WERI-Rb-1 (cell line): ENCODE measurements around the gene ZNF277.

ENCODE experiments used
- DNase-seq: peaks from one replicate; pipeline ENCODE4 v3.0.0-alpha.2; 2020
- H3K27ac ChIP-seq: fragments of 250-450 bp; sonication (Bioruptor Pico); 2 replicates; pipeline ENCODE4 v1.5.1; 2020; ENCODE audit warnings: mild to moderate bottlenecking, moderate library complexity
- H3K27me3 ChIP-seq: fragments of 250-450 bp; sonication (Bioruptor Pico); 2 replicates; pipeline ENCODE4 v1.5.1; 2021; ENCODE audit warnings: mild to moderate bottlenecking, low read depth, moderate library complexity; ENCODE audit not compliant: insufficient read depth, severe bottlenecking
- H3K36me3 ChIP-seq: fragments of 250-450 bp; sonication (Bioruptor Pico); 2 replicates; pipeline ENCODE4 v1.5.1; 2020; ENCODE audit warnings: mild to moderate bottlenecking, moderate library complexity
- H3K4me3 ChIP-seq: 2 replicates; pipeline ENCODE4 v1.5.1; 2011; ENCODE audit warnings: low read depth, mild to moderate bottlenecking, control low read depth, low read length
- H3K9me3 ChIP-seq: fragments of 250-450 bp; sonication (Bioruptor Pico); 2 replicates; pipeline ENCODE4 v1.5.1; 2021; ENCODE audit warnings: mild to moderate bottlenecking, moderate library complexity; ENCODE audit not compliant: severe bottlenecking
- TF ChIP-seq, protein P1 (sequence below): IDR thresholded peaks from 2 replicates; pipeline ENCODE4 v1.5.1; 2011; ENCODE audit warnings: low read depth, mild to moderate bottlenecking, control low read depth, inconsistent platforms, low read length

Gene ZNF277

DNA sequence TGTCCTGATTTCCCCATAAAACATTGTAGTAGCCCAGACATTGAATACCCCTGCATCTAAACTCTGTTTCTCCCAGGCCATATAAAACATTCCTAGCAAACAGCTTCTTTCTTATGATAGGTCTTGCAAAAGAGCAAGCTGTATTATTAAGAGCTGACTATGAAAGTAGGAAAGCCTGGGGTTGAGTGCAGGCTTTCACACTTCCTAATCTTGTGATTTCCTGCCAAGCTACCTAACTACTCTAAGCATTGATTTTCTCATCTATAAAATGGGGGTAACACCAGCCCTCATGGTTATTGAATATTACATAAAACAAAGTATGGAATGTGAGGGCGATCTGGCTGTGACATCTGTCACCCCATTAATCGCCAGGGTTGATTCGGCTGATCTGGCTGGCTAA lies 81.8 kb downstream of the ZNF277 start:
- H3K9me3 ChIP-seq, result no peaks in the 10 kb centered on the region
- no peak overlapping the region for H3K4me3 ChIP-seq
- TF ChIP-seq, protein P1, sequence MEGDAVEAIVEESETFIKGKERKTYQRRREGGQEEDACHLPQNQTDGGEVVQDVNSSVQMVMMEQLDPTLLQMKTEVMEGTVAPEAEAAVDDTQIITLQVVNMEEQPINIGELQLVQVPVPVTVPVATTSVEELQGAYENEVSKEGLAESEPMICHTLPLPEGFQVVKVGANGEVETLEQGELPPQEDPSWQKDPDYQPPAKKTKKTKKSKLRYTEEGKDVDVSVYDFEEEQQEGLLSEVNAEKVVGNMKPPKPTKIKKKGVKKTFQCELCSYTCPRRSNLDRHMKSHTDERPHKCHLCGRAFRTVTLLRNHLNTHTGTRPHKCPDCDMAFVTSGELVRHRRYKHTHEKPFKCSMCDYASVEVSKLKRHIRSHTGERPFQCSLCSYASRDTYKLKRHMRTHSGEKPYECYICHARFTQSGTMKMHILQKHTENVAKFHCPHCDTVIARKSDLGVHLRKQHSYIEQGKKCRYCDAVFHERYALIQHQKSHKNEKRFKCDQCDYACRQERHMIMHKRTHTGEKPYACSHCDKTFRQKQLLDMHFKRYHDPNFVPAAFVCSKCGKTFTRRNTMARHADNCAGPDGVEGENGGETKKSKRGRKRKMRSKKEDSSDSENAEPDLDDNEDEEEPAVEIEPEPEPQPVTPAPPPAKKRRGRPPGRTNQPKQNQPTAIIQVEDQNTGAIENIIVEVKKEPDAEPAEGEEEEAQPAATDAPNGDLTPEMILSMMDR, result no peak
- no peaks in the 10 kb centered on the region for H3K27me3 ChIP-seq
- no peaks in the 10 kb centered on the region for H3K36me3 ChIP-seq
- no peak for DNase-seq
- no peak overlapping the region for H3K27ac ChIP-seq

DNA sequence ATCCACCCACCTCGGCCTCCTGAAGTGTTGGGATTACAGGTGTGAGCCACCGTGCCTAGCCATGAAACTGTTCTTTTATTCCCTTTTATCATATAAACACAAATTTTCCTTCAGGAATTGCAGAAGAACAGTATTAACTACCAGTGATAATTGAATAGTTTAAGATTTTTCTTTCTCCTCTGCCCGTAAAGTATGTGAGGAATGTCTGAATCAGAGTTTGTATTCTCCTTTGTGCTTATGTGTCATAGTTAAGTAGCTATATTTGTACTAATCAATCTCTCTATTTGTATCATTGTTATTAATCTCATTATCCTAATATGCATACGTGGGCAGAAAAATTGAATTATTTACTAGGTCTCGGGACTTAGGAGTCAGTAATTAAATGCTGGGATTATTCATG lies 83.6 kb downstream of the ZNF277 start:
- Histone ChIP-seq H3K27me3 (no peaks in the 10 kb centered on the region), H3K36me3 (no peaks in the 10 kb centered on the region), H3K9me3 (no peaks in the 10 kb centered on the region), H3K4me3 (no peak overlapping the region), H3K27ac (no peak overlapping the region)
- DNase-seq, result no peak
- TF ChIP-seq, protein P1, result no peak

DNA sequence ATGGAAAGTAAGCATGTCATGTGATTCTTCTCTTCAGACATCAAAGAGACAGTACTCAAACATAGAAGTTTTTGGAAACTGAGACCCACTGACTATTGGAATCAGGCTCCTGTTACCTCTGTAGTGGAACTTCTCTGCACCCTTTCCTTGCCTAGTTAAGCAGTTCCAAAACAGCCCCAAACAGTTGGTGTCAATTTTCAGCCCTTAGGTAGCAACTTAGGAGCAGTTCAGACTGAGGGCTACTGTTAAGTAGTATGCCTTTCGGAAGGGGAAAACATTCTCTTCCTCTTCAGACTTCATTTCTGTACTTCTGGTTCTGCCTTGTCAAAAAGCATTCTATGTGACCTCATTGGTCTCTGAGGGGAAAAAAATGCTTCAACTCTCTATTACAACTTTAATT lies 85.7 kb downstream of the ZNF277 start:
- Histone ChIP-seq H3K4me3 (no peak overlapping the region), H3K9me3 (no peaks in the 10 kb centered on the region), H3K27ac (no peak overlapping the region), H3K36me3 (no peaks in the 10 kb centered on the region), H3K27me3 (no peaks in the 10 kb centered on the region)
- DNase-seq, result no peak
- TF ChIP-seq, protein P1, result no peak

DNA sequence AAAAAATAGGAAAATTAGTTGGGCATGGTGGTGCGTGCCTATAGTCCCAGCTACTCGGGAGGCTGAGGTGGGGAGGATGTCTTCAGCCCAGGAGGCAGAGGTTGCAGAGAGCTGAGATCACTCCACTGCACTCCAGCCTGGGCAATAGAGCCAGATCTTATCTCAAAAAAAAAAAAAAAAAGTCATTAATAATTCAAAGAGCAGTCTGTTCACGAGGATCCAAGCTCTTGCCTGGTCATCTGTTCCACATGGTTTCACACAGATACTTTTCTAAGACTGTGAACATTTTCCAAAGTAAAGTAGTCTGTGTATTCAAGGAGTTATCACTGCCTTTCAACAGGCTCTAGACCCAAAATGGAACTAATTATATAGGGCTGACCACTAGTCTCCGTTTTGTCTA lies 86.9 kb downstream of the ZNF277 start:
- H3K9me3 ChIP-seq, result no peaks in the 10 kb centered on the region
- TF ChIP-seq, protein P1, result no peak
- no peak for DNase-seq
- no peak overlapping the region for H3K27ac ChIP-seq
- no peaks in the 10 kb centered on the region for H3K27me3 ChIP-seq
- H3K4me3 ChIP-seq, result no peak overlapping the region
- no peaks in the 10 kb centered on the region for H3K36me3 ChIP-seq

DNA sequence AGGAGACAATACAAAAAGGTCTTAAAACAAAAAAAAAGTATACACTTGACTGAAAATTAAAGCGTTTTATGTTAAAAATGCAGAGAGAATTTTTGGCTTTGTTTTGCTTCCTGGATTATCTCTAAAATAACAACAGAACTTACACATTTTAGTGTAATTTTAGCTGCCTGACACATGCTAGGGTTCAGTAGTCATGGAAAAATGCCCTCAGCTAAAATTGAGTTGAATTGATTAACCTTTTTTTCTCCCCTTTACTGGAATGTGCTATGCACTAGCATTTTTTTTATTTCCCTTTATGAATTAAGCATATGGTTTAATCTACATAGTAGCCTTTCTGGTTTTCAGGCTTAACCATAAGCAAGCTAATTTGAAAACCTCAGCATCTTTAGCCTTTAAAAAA lies 89.9 kb downstream of the ZNF277 start:
- TF ChIP-seq, protein P1, result no peak
- Histone ChIP-seq H3K4me3 (no peak overlapping the region), H3K36me3 (no peaks in the 10 kb centered on the region), H3K9me3 (no peaks in the 10 kb centered on the region), H3K27ac (no peak overlapping the region), H3K27me3 (no peaks in the 10 kb centered on the region)
- DNase-seq, result no peak

DNA sequence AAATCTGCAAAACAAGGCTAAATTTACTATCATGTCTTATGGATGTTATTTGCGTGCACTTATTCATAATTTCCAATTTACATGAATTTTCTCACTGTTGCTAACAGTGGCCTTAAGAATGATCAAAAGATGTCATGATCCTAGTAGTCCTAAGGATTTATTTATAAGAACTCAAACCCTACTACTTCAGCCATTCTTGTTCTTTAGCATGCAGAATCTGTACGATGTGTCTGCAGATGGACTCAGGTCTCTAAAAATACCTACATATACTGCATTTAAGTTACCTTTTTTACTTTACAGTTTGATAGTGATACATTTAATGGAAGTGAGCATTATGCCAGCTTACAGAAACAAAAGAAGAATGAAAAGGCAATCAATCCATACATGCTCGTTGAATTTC lies 91.2 kb downstream of the ZNF277 start:
- Histone ChIP-seq H3K27ac (no peak overlapping the region), H3K36me3 (no peaks in the 10 kb centered on the region), H3K9me3 (no peaks in the 10 kb centered on the region), H3K4me3 (no peak overlapping the region), H3K27me3 (no peaks in the 10 kb centered on the region)
- no peak for DNase-seq
- TF ChIP-seq, protein P1, result no peak
